HUES64 (cell line): Measurements from ENCODE around the gene C3orf52.
A peak's percentile ranks its signal among the peaks of the same experiment; 100 is the strongest.

Experiments used
- H3K27ac ChIP-seq: 2 replicates; pipeline ENCODE4 v1.7.0; 2013; ENCODE audit warnings: low read depth, low read length, inconsistent platforms
- H3K27me3 ChIP-seq: 2 replicates; pipeline ENCODE4 v1.6.1; 2013; ENCODE audit warnings: mild to moderate bottlenecking, low read length; ENCODE audit not compliant: insufficient read depth
- H3K36me3 ChIP-seq: 2 replicates; pipeline ENCODE4 v1.6.1; 2013; ENCODE audit warnings: mild to moderate bottlenecking, low read length; ENCODE audit not compliant: insufficient read depth
- H3K4me1 ChIP-seq: 2 replicates; pipeline ENCODE4 v1.6.1; 2013; ENCODE audit warnings: mild to moderate bottlenecking, low read length, moderate library complexity; ENCODE audit not compliant: insufficient read depth
- H3K4me3 ChIP-seq: 2 replicates; pipeline ENCODE4 v1.5.1; 2013; ENCODE audit warnings: mild to moderate bottlenecking, low read length, moderate library complexity
- H3K9ac ChIP-seq: 2 replicates; pipeline ENCODE4 v1.6.1; 2013; ENCODE audit warnings: mild to moderate bottlenecking, low read depth, low read length
- H3K9me3 ChIP-seq: 2 replicates; pipeline ENCODE4 v1.6.1; 2013; ENCODE audit warnings: low read depth, low read length; ENCODE audit not compliant: insufficient read depth
- WGBS: fragments of 150-250, 120-280 bp; methylation state at CpG from one replicate; pipeline ENCODE4 v1.1.7; 2013; ENCODE audit warnings: missing lambda C conversion rate; 5-methylcytosine and 5-hydroxymethylcytosine counted together

C3orf52 gene

GRCh38 chr3:112121577-112122547, 35.7 kb downstream of the C3orf52 start:
- 98% methylated on average over 2 of the region's 2 CpGs for WGBS
- Histone ChIP-seq H3K27me3 (no peaks in the 10 kb centered on the region), H3K9me3 (no peaks in the 10 kb centered on the region), H3K9ac (no peak overlapping the region), H3K36me3 (peaks cover 6% of the 10 kb centered on the region), H3K4me1 (peaks cover 30% of the 10 kb centered on the region), H3K27ac (no peak overlapping the region), H3K4me3 (no peak overlapping the region)

- Histone ChIP-seq H3K27ac (no peak overlapping the region), H3K4me1 (peaks cover 40% of the 10 kb centered on the region), H3K9ac (no peak overlapping the region), H3K9me3 (no peaks in the 10 kb centered on the region), H3K36me3 (no peaks in the 10 kb centered on the region), H3K27me3 (no peaks in the 10 kb centered on the region), H3K4me3 (no peak overlapping the region)
Observed at GRCh38 chr3:112122870-112123269, 36.7 kb downstream of the C3orf52 start.

GRCh38 chr3:112123548-112123947, 37.4 kb downstream of the C3orf52 start:
- H3K27ac ChIP-seq, result no peak overlapping the region
- no peaks in the 10 kb centered on the region for H3K27me3 ChIP-seq
- H3K4me3 ChIP-seq, result no peak overlapping the region
- WGBS, result 89% methylated on average over 2 of the region's 2 CpGs
- H3K4me1 ChIP-seq, result peaks cover 47% of the 10 kb centered on the region
- H3K9me3 ChIP-seq, result no peaks in the 10 kb centered on the region
- no peaks in the 10 kb centered on the region for H3K36me3 ChIP-seq
- H3K9ac ChIP-seq, result no peak overlapping the region

- Histone ChIP-seq H3K9me3 (no peaks in the 10 kb centered on the region), H3K4me3 (no peak overlapping the region), H3K9ac (peak overlapping the region; percentile 15; the same call in 1 of the 2 replicates), H3K27me3 (no peaks in the 10 kb centered on the region), H3K36me3 (no peaks in the 10 kb centered on the region), H3K27ac (peak overlapping the region; percentile 32), H3K4me1 (peaks cover 53% of the 10 kb centered on the region)
- 74% methylated on average over 5 of the region's 5 CpGs for WGBS
Observed at GRCh38 chr3:112124907-112125607, 38.9 kb downstream of the C3orf52 start.

GRCh38 chr3:112126511-112126911, 40.3 kb downstream of the C3orf52 start:
- no peaks in the 10 kb centered on the region for H3K9me3 ChIP-seq
- peak overlapping the region; percentile 22; the same call in 1 of the 2 replicates for H3K9ac ChIP-seq
- no peak overlapping the region for H3K4me3 ChIP-seq
- peak overlapping the region; percentile 76 for H3K27ac ChIP-seq
- H3K4me1 ChIP-seq, result peaks cover 51% of the 10 kb centered on the region
- H3K27me3 ChIP-seq, result no peaks in the 10 kb centered on the region
- WGBS, result 43% methylated on average over 1 of the region's 1 CpG
- no peaks in the 10 kb centered on the region for H3K36me3 ChIP-seq

- Histone ChIP-seq H3K27ac (peak overlapping the region; percentile 3; the same call in 1 of the 2 replicates), H3K4me1 (peaks cover 51% of the 10 kb centered on the region), H3K27me3 (no peaks in the 10 kb centered on the region), H3K9me3 (no peaks in the 10 kb centered on the region), H3K9ac (peak overlapping the region; percentile 22; the same call in 1 of the 2 replicates), H3K4me3 (no peak overlapping the region), H3K36me3 (no peaks in the 10 kb centered on the region)
- WGBS, result 91% methylated on average over 9 of the region's 10 CpGs
Observed at GRCh38 chr3:112127522-112128494, 41.6 kb downstream of the C3orf52 start.

- no peaks in the 10 kb centered on the region for H3K9me3 ChIP-seq
- no peaks in the 10 kb centered on the region for H3K36me3 ChIP-seq
- H3K9ac ChIP-seq, result peak overlapping the region; percentile 24; the same call in 1 of the 2 replicates
- H3K4me1 ChIP-seq, result peaks cover 51% of the 10 kb centered on the region
- H3K27ac ChIP-seq, result peak overlapping the region; percentile 12; the same call in 1 of the 2 replicates
- WGBS, result 76% methylated on average over 7 of the region's 7 CpGs
- no peak overlapping the region for H3K4me3 ChIP-seq
- H3K27me3 ChIP-seq, result no peaks in the 10 kb centered on the region
Observed at GRCh38 chr3:112128843-112129727, 42.9 kb downstream of the C3orf52 start.

GRCh38 chr3:112129925-112130637, 43.9 kb downstream of the C3orf52 start:
- 95% methylated on average over 4 of the region's 4 CpGs for WGBS
- Histone ChIP-seq H3K27ac (peak overlapping the region; percentile 1; the same call in 1 of the 2 replicates), H3K4me1 (peaks cover 47% of the 10 kb centered on the region)

GRCh38 chr3:112130638-112130993, 44.4 kb downstream of the C3orf52 start:
- H3K9ac ChIP-seq, result no peak overlapping the region
- no peaks in the 10 kb centered on the region for H3K9me3 ChIP-seq
- H3K4me3 ChIP-seq, result no peak overlapping the region
- H3K27me3 ChIP-seq, result no peaks in the 10 kb centered on the region
- peaks cover 42% of the 10 kb centered on the region for H3K4me1 ChIP-seq
- WGBS, result 93% methylated on average over 3 of the region's 3 CpGs
- H3K27ac ChIP-seq, result no peak overlapping the region
- H3K36me3 ChIP-seq, result no peaks in the 10 kb centered on the region

More at GRCh38 chr3:112129925-112130637, 43.9 kb downstream of the C3orf52 start:
- Histone ChIP-seq H3K27me3 (no peaks in the 10 kb centered on the region), H3K9me3 (no peaks in the 10 kb centered on the region), H3K4me3 (no peak overlapping the region), H3K36me3 (no peaks in the 10 kb centered on the region), H3K9ac (no peak overlapping the region; the same call in 1 of the 2 replicates)
